GM13976 (cell line): Measurements from ENCODE around the gene HSPBP1.

Experiments used
- DNase-seq: peaks from one replicate; pipeline ENCODE4 v3.0.0; 2012; ENCODE audit warnings: low spot score
- CTCF ChIP-seq: IDR thresholded peaks from 2 replicates; pipeline ENCODE4 v1.5.1; 2012; ENCODE audit warnings: borderline replicate concordance, mild to moderate bottlenecking; ENCODE audit not compliant: insufficient read depth; ENCODE audit errors: extremely low read depth, missing control alignments, control extremely low read depth
- in situ Hi-C: fragments of 300-500 bp; cut with MboI; formaldehyde crosslinking; loops from one replicate; pipeline ENCODE4 v1.12.0; 2022; ENCODE audit warnings: low sequenced_read_pairs, mixed read lengths, inconsistent platforms; ENCODE audit not compliant: unreplicated experiment

The HSPBP1 gene

GRCh38 chr19:55230329-55230728 is 49.6 kb downstream of the HSPBP1 start:
- in situ Hi-C loops, result no loop called here
- no peak for DNase-seq

GRCh38 chr19:55229789-55230182 is 50.1 kb downstream of the HSPBP1 start:
- in situ Hi-C loops, result no loop called here
- no peak for TF ChIP-seq CTCF
- DNase-seq, result no peak

More at GRCh38 chr19:55230329-55230728, 49.6 kb downstream of the HSPBP1 start:
- TF ChIP-seq CTCF, result no peak

GRCh38 chr19:55229145-55229788 is 50.6 kb downstream of the HSPBP1 start:
- in situ Hi-C loops, result no loop called here
- TF ChIP-seq CTCF, result no peak
- no peak for DNase-seq

- no peak for TF ChIP-seq CTCF
- in situ Hi-C loops, result no loop called here
These were observed 51.4 kb downstream of the HSPBP1 start, which contains the start of gene TMEM86B for GRCh38 chr19:55228403-55229031. TMEM86B (minus strand) TSS chr19:55228763; CDS start chr19:55228741, 22 bp downstream.

GRCh38 chr19:55228015-55228391 is 51.9 kb downstream of the HSPBP1 start:
- in situ Hi-C loops, result no loop called here
- no peak for TF ChIP-seq CTCF

More at GRCh38 chr19:55228403-55229031, 51.4 kb downstream of the HSPBP1 start, which contains the start of gene TMEM86B:
- DNase-seq, result no peak

GRCh38 chr19:55227241-55228014 is 52.5 kb downstream of the HSPBP1 start:
- no peak for TF ChIP-seq CTCF
- in situ Hi-C loops, result no loop called here

More at GRCh38 chr19:55228015-55228391, 51.9 kb downstream of the HSPBP1 start:
- no peak for DNase-seq

More at GRCh38 chr19:55227241-55228014, 52.5 kb downstream of the HSPBP1 start:
- no peak for DNase-seq
